GM13977 (cell line): Measurements from ENCODE around the gene PGP.

ENCODE experiments used
- DNase-seq: peaks from one replicate; pipeline ENCODE4 v3.0.0; 2012; ENCODE audit warnings: low spot score
- CTCF ChIP-seq: IDR thresholded peaks from 2 replicates; pipeline ENCODE4 v1.5.1; 2012; ENCODE audit warnings: mild to moderate bottlenecking, control low read depth; ENCODE audit not compliant: insufficient read depth; ENCODE audit errors: extremely low read depth, missing control alignments
- in situ Hi-C: fragments of 300-500 bp; cut with MboI; formaldehyde crosslinking; loops from one replicate; pipeline ENCODE4 v1.12.0; 2022; ENCODE audit warnings: low sequenced_read_pairs, low pct_unique_long_range_greater_than_20kb, mixed read lengths, inconsistent platforms; ENCODE audit not compliant: unreplicated experiment

PGP gene

GRCh38 chr16:2233046-2233775, 18.6 kb upstream of the PGP start:
- in situ Hi-C loops = no loop called here
- DNase-seq = no peak
- TF ChIP-seq CTCF = no peak

GRCh38 chr16:2232094-2232990, 17.7 kb upstream of the PGP start:
- in situ Hi-C loops = no loop called here
- TF ChIP-seq CTCF = no peak
- no peak for DNase-seq

- in situ Hi-C loops = no loop called here
- no peak for TF ChIP-seq CTCF
- no peak for DNase-seq
Observed at GRCh38 chr16:2231016-2231931, 16.6 kb upstream of the PGP start.

GRCh38 chr16:2230376-2230775, 15.7 kb upstream of the PGP start:
- no peak for TF ChIP-seq CTCF
- in situ Hi-C loops = no loop called here
- no peak for DNase-seq

- no peak for DNase-seq
- in situ Hi-C loops = no loop called here
Observed at GRCh38 chr16:2229632-2230250, 15.1 kb upstream of the PGP start.

More at GRCh38 chr16:2229632-2230250, 15.1 kb upstream of the PGP start:
- no peak for TF ChIP-seq CTCF
